Panc1 (cell line): ENCODE data around the gene YAP1.

Experiments
- POLR2AphosphoS5 ChIP-seq: IDR thresholded peaks from 2 replicates; pipeline ENCODE4 v1.6.1; 2012; ENCODE audit warnings: mild to moderate bottlenecking, low read depth, low read length, moderate library complexity
- TF ChIP-seq, protein P1 (sequence below): fragments of 450-650 bp; IDR thresholded peaks from 2 replicates; pipeline ENCODE4 v1.5.1; 2017; ENCODE audit warnings: mild to moderate bottlenecking

- no peak for TF ChIP-seq POLR2AphosphoS5
- TF ChIP-seq, protein P1, sequence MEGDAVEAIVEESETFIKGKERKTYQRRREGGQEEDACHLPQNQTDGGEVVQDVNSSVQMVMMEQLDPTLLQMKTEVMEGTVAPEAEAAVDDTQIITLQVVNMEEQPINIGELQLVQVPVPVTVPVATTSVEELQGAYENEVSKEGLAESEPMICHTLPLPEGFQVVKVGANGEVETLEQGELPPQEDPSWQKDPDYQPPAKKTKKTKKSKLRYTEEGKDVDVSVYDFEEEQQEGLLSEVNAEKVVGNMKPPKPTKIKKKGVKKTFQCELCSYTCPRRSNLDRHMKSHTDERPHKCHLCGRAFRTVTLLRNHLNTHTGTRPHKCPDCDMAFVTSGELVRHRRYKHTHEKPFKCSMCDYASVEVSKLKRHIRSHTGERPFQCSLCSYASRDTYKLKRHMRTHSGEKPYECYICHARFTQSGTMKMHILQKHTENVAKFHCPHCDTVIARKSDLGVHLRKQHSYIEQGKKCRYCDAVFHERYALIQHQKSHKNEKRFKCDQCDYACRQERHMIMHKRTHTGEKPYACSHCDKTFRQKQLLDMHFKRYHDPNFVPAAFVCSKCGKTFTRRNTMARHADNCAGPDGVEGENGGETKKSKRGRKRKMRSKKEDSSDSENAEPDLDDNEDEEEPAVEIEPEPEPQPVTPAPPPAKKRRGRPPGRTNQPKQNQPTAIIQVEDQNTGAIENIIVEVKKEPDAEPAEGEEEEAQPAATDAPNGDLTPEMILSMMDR = no peak
Observed at GRCh38 chr11:102204174-102204573, 93.9 kb downstream of the YAP1 start.
